ENCODE data around the gene SHISA9. TPM values are rescaled to one million over a fixed set of nuclear protein-coding genes. Genes with fewer than 3 reads are reported as not detected.

The SHISA9 gene
- total and polyA plus RNA-seq, 3 experiments from 2014 or later = 0.04 to 0.35 TPM; not detected in 1

- no peaks in the 10 kb centered on the region for H3K27me3 Mint-ChIP-seq
- H3K4me1 Mint-ChIP-seq = no peaks in the 10 kb centered on the region
- POLR2A ChIA-PET = no interaction called here
- Histone ChIP-seq H3K27me3 (ENCODE audit: insufficient read depth, low read length, poor library complexity, severe bottlenecking) (no peaks in the 10 kb centered on the region), H3K36me3 (ENCODE audit: insufficient read depth, low read length) (no peaks in the 10 kb centered on the region), H3K9me3 (ENCODE audit: low read length) (no peaks in the 10 kb centered on the region), H3K4me3 (ENCODE audit: low read length) (no peak overlapping the region), H3K4me1 (ENCODE audit: insufficient read depth, low read length) (no peaks in the 10 kb centered on the region), H3K27ac (ENCODE audit: low read depth, low read length) (no peak overlapping the region)
- CTCF ChIA-PET = no interaction called here
- H3K9me3 Mint-ChIP-seq = peaks cover 2 to 22% (median 9%) of the 10 kb centered on the region in 5 donors
- DNase-seq = no peak
- no peak overlapping the region for H3K4me3 Mint-ChIP-seq
- H3K27ac Mint-ChIP-seq = no peak overlapping the region
- no peaks in the 10 kb centered on the region for H3K36me3 Mint-ChIP-seq
These were observed 263.6 kb downstream of the SHISA9 start for GRCh38 chr16:13165024-13165423.

DNA sequence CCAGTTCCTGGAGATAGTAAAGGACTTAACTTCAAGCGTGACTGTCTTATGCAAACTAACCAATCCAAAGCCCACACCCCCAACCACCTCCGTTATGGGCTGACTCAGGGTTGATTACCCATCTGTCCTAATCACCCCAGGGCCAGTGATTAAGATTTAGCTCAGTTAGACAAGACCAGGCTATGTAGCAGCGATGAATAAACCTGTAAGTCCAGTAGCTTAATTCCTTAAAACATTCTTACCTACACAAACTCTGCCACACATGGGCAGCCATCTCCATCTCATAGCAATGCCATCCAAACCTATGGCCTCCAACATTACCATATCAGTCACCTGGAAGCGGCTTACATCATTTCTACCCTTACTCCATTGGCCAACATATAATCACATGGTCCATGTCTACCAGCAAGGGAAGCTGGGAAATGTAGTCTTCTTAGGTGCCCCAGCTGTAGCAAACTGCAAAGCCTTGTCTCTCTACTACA lies 266.7 kb downstream of the SHISA9 start:
- CTCF ChIA-PET = no interaction called here
- Mint-ChIP-seq H3K9me3 (peaks cover 3 to 22% (median 7%) of the 10 kb centered on the region in 5 donors), H3K4me3 (no peak overlapping the region), H3K27me3 (no peaks in the 10 kb centered on the region), H3K4me1 (no peaks in the 10 kb centered on the region), H3K27ac (no peak overlapping the region), H3K36me3 (no peaks in the 10 kb centered on the region)
- Histone ChIP-seq H3K9me3 (ENCODE audit: low read length) (no peaks in the 10 kb centered on the region), H3K4me3 (ENCODE audit: low read length) (no peak overlapping the region), H3K4me1 (ENCODE audit: insufficient read depth, low read length) (no peaks in the 10 kb centered on the region), H3K27me3 (ENCODE audit: insufficient read depth, low read length, poor library complexity, severe bottlenecking) (no peaks in the 10 kb centered on the region), H3K36me3 (ENCODE audit: insufficient read depth, low read length) (no peaks in the 10 kb centered on the region), H3K27ac (ENCODE audit: low read depth, low read length) (no peak overlapping the region)
- no peak for DNase-seq
- POLR2A ChIA-PET = no interaction called here

GRCh38 chr16:13171313-13171712 lies 269.9 kb downstream of the SHISA9 start:
- Mint-ChIP-seq H3K36me3 (no peaks in the 10 kb centered on the region), H3K9me3 (peaks cover 3 to 9% (median 7%) of the 10 kb centered on the region in 5 donors), H3K4me1 (no peaks in the 10 kb centered on the region), H3K4me3 (no peak overlapping the region), H3K27ac (no peak overlapping the region), H3K27me3 (no peaks in the 10 kb centered on the region)
- Histone ChIP-seq H3K9me3 (ENCODE audit: low read length) (no peaks in the 10 kb centered on the region), H3K4me3 (ENCODE audit: low read length) (no peak overlapping the region), H3K27me3 (ENCODE audit: insufficient read depth, low read length, poor library complexity, severe bottlenecking) (no peaks in the 10 kb centered on the region), H3K27ac (ENCODE audit: low read depth, low read length) (no peak overlapping the region), H3K36me3 (ENCODE audit: insufficient read depth, low read length) (no peaks in the 10 kb centered on the region), H3K4me1 (ENCODE audit: insufficient read depth, low read length) (no peaks in the 10 kb centered on the region)
- ChIA-PET POLR2A (no interaction called here), CTCF (no interaction called here)
- DNase-seq = no peak

- H3K27me3 ChIP-seq (ENCODE audit: insufficient read depth, low read length, poor library complexity, severe bottlenecking) = no peaks in the 10 kb centered on the region
- peaks cover 2 to 9% (median 4%) of the 10 kb centered on the region in 5 donors for H3K9me3 Mint-ChIP-seq
- CTCF ChIA-PET = no interaction called here
These were observed 275.3 kb downstream of the SHISA9 start for GRCh38 chr16:13176711-13177110.

GRCh38 chr16:13178318-13178717 lies 276.9 kb downstream of the SHISA9 start:
- Histone ChIP-seq H3K4me1 (ENCODE audit: insufficient read depth, low read length) (no peaks in the 10 kb centered on the region), H3K4me3 (ENCODE audit: low read length) (no peak overlapping the region), H3K27ac (ENCODE audit: low read depth, low read length) (no peak overlapping the region), H3K9me3 (ENCODE audit: low read length) (no peaks in the 10 kb centered on the region), H3K27me3 (ENCODE audit: insufficient read depth, low read length, poor library complexity, severe bottlenecking) (no peaks in the 10 kb centered on the region), H3K36me3 (ENCODE audit: insufficient read depth, low read length) (no peaks in the 10 kb centered on the region)
- ChIA-PET POLR2A (no interaction called here), CTCF (no interaction called here)
- H3K27ac Mint-ChIP-seq = no peak overlapping the region
- H3K4me1 Mint-ChIP-seq = no peaks in the 10 kb centered on the region
- DNase-seq = no peak
- H3K9me3 Mint-ChIP-seq = peaks cover 2 to 10% (median 5%) of the 10 kb centered on the region in 5 donors
- H3K27me3 Mint-ChIP-seq = no peaks in the 10 kb centered on the region
- H3K4me3 Mint-ChIP-seq = no peak overlapping the region
- no peaks in the 10 kb centered on the region for H3K36me3 Mint-ChIP-seq

More at GRCh38 chr16:13176711-13177110, 275.3 kb downstream of the SHISA9 start:
- Mint-ChIP-seq H3K36me3 (no peaks in the 10 kb centered on the region), H3K4me1 (no peaks in the 10 kb centered on the region), H3K4me3 (no peak overlapping the region), H3K27ac (no peak overlapping the region), H3K27me3 (no peaks in the 10 kb centered on the region)
- Histone ChIP-seq H3K9me3 (ENCODE audit: low read length) (no peaks in the 10 kb centered on the region), H3K4me3 (ENCODE audit: low read length) (no peak overlapping the region), H3K4me1 (ENCODE audit: insufficient read depth, low read length) (no peaks in the 10 kb centered on the region), H3K36me3 (ENCODE audit: insufficient read depth, low read length) (no peaks in the 10 kb centered on the region), H3K27ac (ENCODE audit: low read depth, low read length) (no peak overlapping the region)
- no peak for DNase-seq
- POLR2A ChIA-PET = no interaction called here

GRCh38 chr16:13181432-13181831 lies 280.0 kb downstream of the SHISA9 start:
- Mint-ChIP-seq H3K36me3 (no peaks in the 10 kb centered on the region), H3K4me3 (no peak overlapping the region), H3K27me3 (no peaks in the 10 kb centered on the region), H3K27ac (no peak overlapping the region), H3K4me1 (no peaks in the 10 kb centered on the region), H3K9me3 (peaks cover 2 to 15% (median 7%) of the 10 kb centered on the region in 5 donors)
- Histone ChIP-seq H3K27me3 (ENCODE audit: insufficient read depth, low read length, poor library complexity, severe bottlenecking) (no peaks in the 10 kb centered on the region), H3K36me3 (ENCODE audit: insufficient read depth, low read length) (no peaks in the 10 kb centered on the region), H3K4me1 (ENCODE audit: insufficient read depth, low read length) (no peaks in the 10 kb centered on the region), H3K4me3 (ENCODE audit: low read length) (no peak overlapping the region), H3K9me3 (ENCODE audit: low read length) (no peaks in the 10 kb centered on the region), H3K27ac (ENCODE audit: low read depth, low read length) (no peak overlapping the region)
- DNase-seq = no peak
- ChIA-PET CTCF (no interaction called here), POLR2A (no interaction called here)

DNA sequence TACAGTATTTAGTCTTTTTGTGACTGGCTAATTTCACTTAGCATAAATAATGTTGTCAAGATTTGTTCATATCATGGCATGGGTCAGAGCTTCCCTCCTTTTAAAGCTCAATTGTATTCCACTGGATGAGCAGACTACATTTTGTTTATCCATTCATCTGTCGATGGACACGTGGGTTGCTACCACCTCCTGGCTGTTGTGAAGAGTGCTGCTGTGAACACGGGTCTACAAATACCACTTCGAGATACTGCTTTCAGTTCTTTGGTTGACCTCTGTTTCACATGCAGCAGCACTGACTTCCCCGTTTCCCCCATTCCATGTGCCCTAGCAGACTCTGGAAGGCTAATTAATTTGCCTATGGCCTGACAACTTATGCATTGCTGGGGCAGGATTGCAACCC lies 285.4 kb downstream of the SHISA9 start:
- Histone ChIP-seq H3K27ac (ENCODE audit: low read depth, low read length) (no peak overlapping the region), H3K4me3 (ENCODE audit: low read length) (no peak overlapping the region), H3K36me3 (ENCODE audit: insufficient read depth, low read length) (no peaks in the 10 kb centered on the region), H3K4me1 (ENCODE audit: insufficient read depth, low read length) (no peaks in the 10 kb centered on the region), H3K9me3 (ENCODE audit: low read length) (no peaks in the 10 kb centered on the region), H3K27me3 (ENCODE audit: insufficient read depth, low read length, poor library complexity, severe bottlenecking) (no peaks in the 10 kb centered on the region)
- no peak for DNase-seq
- Mint-ChIP-seq H3K36me3 (no peaks in the 10 kb centered on the region), H3K4me3 (no peak overlapping the region), H3K9me3 (peaks cover 0 to 11% (median 4%) of the 10 kb centered on the region in 5 donors), H3K27me3 (no peaks in the 10 kb centered on the region), H3K27ac (no peak overlapping the region), H3K4me1 (no peaks in the 10 kb centered on the region)
- ChIA-PET POLR2A (no interaction called here), CTCF (no interaction called here)

DNA sequence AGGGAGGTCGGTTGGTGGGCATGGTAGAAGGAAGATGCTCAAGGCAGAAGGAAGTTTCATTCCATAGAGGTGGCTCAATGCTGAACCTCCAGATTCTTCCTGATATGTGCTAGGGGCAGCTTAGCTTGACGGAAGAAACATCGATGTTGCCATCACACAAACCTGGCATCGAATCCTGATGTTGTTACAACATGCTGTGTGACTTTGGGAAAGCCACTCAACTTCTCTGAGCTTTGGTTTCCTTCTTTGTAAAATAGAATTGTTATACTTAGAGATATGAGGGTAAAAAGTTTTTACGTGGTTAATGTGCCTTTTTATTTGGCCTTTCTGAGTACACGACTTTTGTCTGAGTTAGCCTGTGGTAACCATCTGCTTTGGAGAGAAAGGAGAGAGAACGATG lies 287.9 kb downstream of the SHISA9 start:
- H3K4me1 Mint-ChIP-seq = no peaks in the 10 kb centered on the region
- H3K4me3 Mint-ChIP-seq = no peak overlapping the region
- no peak overlapping the region for H3K27ac Mint-ChIP-seq
- H3K27me3 Mint-ChIP-seq = peaks cover 0 to 1% of the 10 kb centered on the region in 2 donors
- POLR2A ChIA-PET = no interaction called here
- H3K9me3 Mint-ChIP-seq = peaks cover 2 to 7% (median 3%) of the 10 kb centered on the region in 5 donors
- Histone ChIP-seq H3K36me3 (ENCODE audit: insufficient read depth, low read length) (no peaks in the 10 kb centered on the region), H3K9me3 (ENCODE audit: low read length) (no peaks in the 10 kb centered on the region), H3K27me3 (ENCODE audit: insufficient read depth, low read length, poor library complexity, severe bottlenecking) (no peaks in the 10 kb centered on the region), H3K4me1 (ENCODE audit: insufficient read depth, low read length) (no peaks in the 10 kb centered on the region), H3K27ac (ENCODE audit: low read depth, low read length) (no peak overlapping the region), H3K4me3 (ENCODE audit: low read length) (no peak overlapping the region)
- no peaks in the 10 kb centered on the region for H3K36me3 Mint-ChIP-seq
- CTCF ChIA-PET = no interaction called here
- no peak for DNase-seq

DNA sequence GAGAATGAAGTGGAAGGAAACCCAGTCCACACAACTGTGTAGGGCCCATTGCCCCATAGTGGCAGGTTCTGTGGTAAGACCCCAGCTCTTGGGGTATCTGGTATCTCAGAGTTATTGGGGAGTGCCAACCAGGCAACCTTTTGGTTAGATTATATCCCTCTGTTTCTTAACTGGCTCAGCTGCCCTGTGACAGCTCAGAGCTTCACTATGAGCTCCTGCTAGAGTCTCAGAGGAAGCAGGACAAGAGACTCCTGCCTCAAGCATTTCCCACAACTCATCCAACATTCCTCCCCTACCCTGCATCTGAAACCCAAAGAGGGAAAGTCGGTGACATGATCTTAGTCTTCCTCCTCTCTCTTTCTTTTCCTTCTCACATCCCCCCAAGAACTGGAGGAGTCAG lies 292.3 kb downstream of the SHISA9 start:
- H3K4me1 ChIP-seq (ENCODE audit: insufficient read depth, low read length) = no peaks in the 10 kb centered on the region
- Mint-ChIP-seq H3K36me3 (no peaks in the 10 kb centered on the region), H3K27me3 (peaks cover 0 to 1% of the 10 kb centered on the region in 2 donors), H3K4me3 (no peak overlapping the region), H3K27ac (no peak overlapping the region), H3K9me3 (peaks cover 3 to 16% (median 7%) of the 10 kb centered on the region in 5 donors), H3K4me1 (no peaks in the 10 kb centered on the region)
- ChIA-PET POLR2A (no interaction called here), CTCF (no interaction called here)
- no peaks in the 10 kb centered on the region for H3K9me3 ChIP-seq (ENCODE audit: low read length)
- no peak overlapping the region for H3K27ac ChIP-seq (ENCODE audit: low read depth, low read length)
- no peaks in the 10 kb centered on the region for H3K27me3 ChIP-seq (ENCODE audit: insufficient read depth, low read length, poor library complexity, severe bottlenecking)
- no peak overlapping the region for H3K4me3 ChIP-seq (ENCODE audit: low read length)
- H3K36me3 ChIP-seq (ENCODE audit: insufficient read depth, low read length) = no peaks in the 10 kb centered on the region
- DNase-seq = no peak
